Fibroblast of lung (primary cell): ENCODE results near the gene COL18A1. TPM values are rescaled to one million over a fixed set of nuclear protein-coding genes. Genes with fewer than 3 reads are reported as not detected.

Source experiments
- DNase-seq, 2 donors: peaks; one replicate each; pipeline versions ENCODE4 v3.0.0 to v3.0.0-alpha.2; 2010; ENCODE audit warnings: low read depth in 2 of 2
- H2AFZ ChIP-seq: 2 replicates; pipeline ENCODE4 v1.5.1; 2012; ENCODE audit warnings: low read length, control low read depth, inconsistent platforms
- H3K27ac ChIP-seq: 2 replicates; pipeline ENCODE4 v1.5.1; 2011; ENCODE audit warnings: low read length, control low read depth; ENCODE audit not compliant: insufficient read depth
- H3K27me3 ChIP-seq: 2 replicates; pipeline ENCODE4 v1.5.1; 2011; ENCODE audit warnings: mild to moderate bottlenecking, low read length; ENCODE audit not compliant: control insufficient read depth, insufficient read depth
- H3K36me3 ChIP-seq: 2 replicates; pipeline ENCODE4 v1.5.1; 2011; ENCODE audit warnings: low read length; ENCODE audit not compliant: control insufficient read depth, insufficient read depth
- H3K4me1 ChIP-seq: 2 replicates; pipeline ENCODE4 v1.5.1; 2011; ENCODE audit warnings: low read length; ENCODE audit not compliant: control insufficient read depth, insufficient read depth; ENCODE audit errors: extremely low read depth
- H3K4me2 ChIP-seq: 2 replicates; pipeline ENCODE4 v1.5.1; 2011; ENCODE audit warnings: low read length, control low read depth; ENCODE audit not compliant: insufficient read depth; ENCODE audit errors: extremely low read depth
- H3K4me3 ChIP-seq, 4 experiments: fragments of 200-600 bp in 1 of 4; sonication (generic) in 1 of 4; replicated peaks in 1 of 4; 2 replicates each; pipeline ENCODE4 v1.5.1; 2011 to 2016; ENCODE audit warnings: low read length in 4 of 4, low read depth in 3 of 4, mild to moderate bottlenecking in 3 of 4, control low read depth in 2 of 4, inconsistent platforms in 1 of 4, mixed read lengths in 1 of 4; ENCODE audit not compliant: insufficient read depth in 1 of 4; ENCODE audit errors: control extremely low read depth in 1 of 4
- H3K79me2 ChIP-seq: 2 replicates; pipeline ENCODE4 v1.5.1; 2012; ENCODE audit warnings: mild to moderate bottlenecking, low read length, inconsistent platforms; ENCODE audit not compliant: control insufficient read depth, insufficient read depth
- H3K9ac ChIP-seq: 2 replicates; pipeline ENCODE4 v1.5.1; 2011; ENCODE audit warnings: mild to moderate bottlenecking, low read length, control low read depth; ENCODE audit not compliant: insufficient read depth
- H3K9me3 ChIP-seq: 2 replicates; pipeline ENCODE4 v1.5.1; 2012; ENCODE audit warnings: low read depth, low read length; ENCODE audit not compliant: control insufficient read depth, insufficient read depth
- H4K20me1 ChIP-seq: 2 replicates; pipeline ENCODE4 v1.5.1; 2011; ENCODE audit warnings: low read length; ENCODE audit not compliant: control insufficient read depth, insufficient read depth; ENCODE audit errors: extremely low read depth
- CTCF ChIP-seq, 2 donors: IDR thresholded peaks in 1 of 2; conservative IDR thresholded peaks in 1 of 2; 1 replicate in 1 of 2; 2 replicates in 1 of 2; pipeline ENCODE4 v1.5.1; 2011 to 2012; ENCODE audit warnings: low read length in 2 of 2, control low read depth in 1 of 2, inconsistent platforms in 1 of 2, low read depth in 1 of 2, mild to moderate bottlenecking in 1 of 2
- EZH2 ChIP-seq: IDR thresholded peaks from 2 replicates; pipeline ENCODE4 v1.5.1; 2012; ENCODE audit warnings: low read length, control low read depth, mild to moderate bottlenecking; ENCODE audit errors: missing control alignments
- polyA plus RNA-seq, 2 donors: library from polyadenylated mRNA; depleted of rRNA in 1 of 2; stranded (reverse) in 1 of 2; unstranded in 1 of 2; fragments of >200 nt; gene quantifications; 2 replicates each; pipeline ENCODE4 v1.2.1, GENCODE V29; 2011 to 2012; ENCODE audit warnings: missing spikeins in 1 of 2
- total RNA-seq: library from RNA; depleted of rRNA; stranded (reverse); fragments of >200 nt; gene quantifications from 2 replicates; pipeline ENCODE4 v1.2.1, GENCODE V29; 2014

Gene COL18A1
- total and polyA plus RNA-seq, 2 donors (not counting 1 experiment from before 2014, with no cell fraction given): 24.3 to 38.8 TPM

GRCh38 chr21:45471525-45472221 is 66.7 kb downstream of the COL18A1 start:
- H3K4me1 ChIP-seq: peaks cover 20% of the 10 kb centered on the region

GRCh38 chr21:45472445-45473365 is 67.7 kb downstream of the COL18A1 start:
- Histone ChIP-seq H3K4me3 (no peak overlapping the region), H4K20me1 (no peaks in the 10 kb centered on the region), H2AFZ (no peak overlapping the region), H3K27ac (peak overlapping the region; percentile 90), H3K27me3 (no peaks in the 10 kb centered on the region), H3K9me3 (no peaks in the 10 kb centered on the region), H3K4me1 (peaks cover 20% of the 10 kb centered on the region), H3K79me2 (peaks cover 3% of the 10 kb centered on the region), H3K4me2 (no peak overlapping the region), H3K36me3 (peaks cover 10% of the 10 kb centered on the region), H3K9ac (no peak overlapping the region)
- TF ChIP-seq EZH2 (no peak), CTCF (conservative IDR thresholded peaks at IDR 0.05 in 1 of 2, IDR thresholded peaks at IDR 0.05 in 1 of 2; ENCODE audit: low read depth in 1 of 2, low read length in 2 of 2) (no peak)
- no peak for DNase-seq

More at GRCh38 chr21:45471525-45472221, 66.7 kb downstream of the COL18A1 start:
- no peaks in the 10 kb centered on the region for H3K27me3 ChIP-seq
- H3K4me2 ChIP-seq: peak overlapping the region; percentile 86
- H3K79me2 ChIP-seq: peaks cover 3% of the 10 kb centered on the region
- peaks cover 10% of the 10 kb centered on the region for H3K36me3 ChIP-seq
- DNase-seq: peak in 1 of 2 donors; percentile 94
- TF ChIP-seq EZH2 (no peak), CTCF (conservative IDR thresholded peaks at IDR 0.05 in 1 of 2, IDR thresholded peaks at IDR 0.05 in 1 of 2; ENCODE audit: low read depth in 1 of 2, low read length in 2 of 2) (no peak)
- H3K9me3 ChIP-seq: no peaks in the 10 kb centered on the region
- peak overlapping the region; percentile 90 for H3K27ac ChIP-seq
- H3K4me3 ChIP-seq: peak overlapping the region in 3 of 4 experiments; percentile 9 to 34 (median 23)
- no peak overlapping the region for H2AFZ ChIP-seq
- H4K20me1 ChIP-seq: no peaks in the 10 kb centered on the region
- H3K9ac ChIP-seq: peak overlapping the region; percentile 61
